Fibroblast of skin of back (primary cell): ENCODE results near the gene SH3BGRL. TPM values are rescaled to one million over a fixed set of nuclear protein-coding genes. Genes with fewer than 3 reads are reported as not detected.

Source experiments
- DNase-seq: peaks from one replicate; pipeline ENCODE4 v3.0.0-alpha.2; 2013
- polyA plus RNA-seq, 2 experiments: library from polyadenylated mRNA; unstranded; fragments of 120-200 nt; gene quantifications; one replicate each; pipeline ENCODE4 v1.2.1, GENCODE V29; 2013; ENCODE audit not compliant: insufficient read length in 2 of 2

The SH3BGRL gene
- 117 TPM for polyA plus RNA-seq (2013, experiment 1 of 2; ENCODE audit: insufficient read length)
- 200 TPM for polyA plus RNA-seq (2013, experiment 2 of 2; ENCODE audit: insufficient read length)

DNA sequence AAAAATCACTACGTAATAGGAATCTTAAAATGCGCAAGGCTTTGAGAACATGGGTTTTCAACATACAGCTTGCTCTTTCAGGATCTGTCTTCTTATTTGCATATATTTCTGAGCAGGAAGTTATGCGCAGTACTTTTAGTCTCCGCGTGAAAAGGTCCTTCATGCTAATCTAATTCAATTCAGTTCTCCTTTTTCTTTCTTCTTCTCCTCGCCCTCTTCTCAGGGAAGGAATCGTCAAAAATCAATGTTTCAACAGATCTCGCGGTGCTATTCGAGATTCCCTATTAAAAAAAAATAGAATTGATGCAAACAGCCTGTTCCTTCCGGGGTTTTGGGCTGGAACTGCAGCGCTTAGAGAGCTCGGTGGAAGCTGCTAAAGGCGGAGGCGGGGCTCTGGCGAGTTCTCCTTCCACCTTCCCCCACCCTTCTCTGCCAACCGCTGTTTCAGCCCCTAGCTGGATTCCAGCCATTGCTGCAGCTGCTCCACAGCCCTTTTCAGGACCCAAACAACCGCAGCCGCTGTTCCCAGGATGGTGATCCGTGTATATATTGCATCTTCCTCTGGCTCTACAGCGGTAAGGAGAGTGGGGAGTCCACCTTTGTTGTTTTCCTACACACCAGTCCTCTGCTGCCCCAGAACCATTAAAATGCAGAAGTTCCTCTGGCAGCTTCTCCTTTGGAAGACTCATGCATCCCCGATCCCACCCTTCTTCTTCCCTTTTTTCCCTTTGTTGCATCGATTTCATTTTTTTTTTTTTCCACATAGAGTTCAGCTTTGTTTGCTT, at the start of gene SH3BGRL, which contains the start of gene HMGN5:
Gene SH3BGRL (plus strand): TSS at position 432 of the 785 bp plus-strand sequence. CDS start 99 bp downstream, at position 531.
Gene HMGN5 (minus strand): TSS at position 243 of the 785 bp plus-strand sequence. CDS start 80,364 bp downstream, outside the sequence.
- DNase-seq = peak; percentile 89

DNA sequence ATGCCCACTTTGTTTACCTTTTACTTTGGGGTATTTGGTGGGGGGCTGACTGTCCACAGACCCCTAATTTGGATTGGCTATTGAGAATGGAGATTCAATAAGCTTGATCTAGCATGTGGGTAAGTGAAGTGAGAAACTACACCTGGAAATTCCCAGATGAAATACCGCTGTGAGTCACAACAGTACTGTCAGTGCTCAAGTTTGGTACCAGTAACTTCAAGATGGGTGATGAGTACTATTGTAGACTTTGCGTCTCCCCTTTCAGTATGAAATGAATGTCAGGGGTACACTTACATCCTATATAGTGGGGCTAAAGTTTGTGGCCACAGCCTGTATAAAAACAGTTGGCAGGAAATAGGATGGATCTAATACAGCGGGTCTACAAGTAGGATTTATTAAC, 33.5 kb upstream of the SH3BGRL start:
- DNase-seq = no peak

DNA sequence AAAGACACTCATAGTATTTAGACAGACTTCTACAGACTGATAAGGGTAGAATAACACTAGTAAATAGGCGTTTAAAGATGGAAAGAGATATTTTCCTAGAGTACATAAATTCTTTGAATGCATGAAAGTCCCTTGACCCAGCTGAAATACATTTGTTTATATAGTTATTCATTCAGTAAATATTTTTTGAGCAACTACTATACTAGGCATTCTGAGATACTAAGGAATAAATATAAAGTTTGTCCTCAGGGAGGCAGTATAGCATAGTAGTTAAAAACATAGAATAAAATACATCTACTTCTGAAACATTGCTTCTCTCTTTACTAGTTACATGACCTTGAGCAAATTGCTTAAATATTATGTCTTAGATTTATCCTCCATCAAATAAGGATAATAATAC, 27.6 kb upstream of the SH3BGRL start:
- DNase-seq = peak; percentile 43

DNA sequence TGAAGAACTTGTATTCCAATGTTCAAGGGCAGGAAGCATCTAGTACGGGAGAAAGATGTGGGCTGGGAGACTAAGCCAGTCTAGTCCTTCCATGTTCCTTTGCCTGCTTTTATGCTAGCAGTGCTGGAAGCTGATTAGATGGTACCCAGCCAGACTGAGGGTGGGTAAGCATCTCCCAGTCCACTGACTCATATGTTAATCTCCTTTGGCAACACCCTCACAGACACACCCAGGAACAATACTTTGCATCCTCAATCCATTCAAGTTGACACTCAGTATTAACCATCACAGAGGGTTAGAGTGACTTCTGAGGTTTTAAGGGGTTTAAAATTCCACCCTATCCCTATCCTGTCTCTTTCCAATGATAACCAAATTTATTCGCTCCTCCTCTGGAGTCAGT, 6.6 kb upstream of the SH3BGRL start:
- DNase-seq = no peak

DNA sequence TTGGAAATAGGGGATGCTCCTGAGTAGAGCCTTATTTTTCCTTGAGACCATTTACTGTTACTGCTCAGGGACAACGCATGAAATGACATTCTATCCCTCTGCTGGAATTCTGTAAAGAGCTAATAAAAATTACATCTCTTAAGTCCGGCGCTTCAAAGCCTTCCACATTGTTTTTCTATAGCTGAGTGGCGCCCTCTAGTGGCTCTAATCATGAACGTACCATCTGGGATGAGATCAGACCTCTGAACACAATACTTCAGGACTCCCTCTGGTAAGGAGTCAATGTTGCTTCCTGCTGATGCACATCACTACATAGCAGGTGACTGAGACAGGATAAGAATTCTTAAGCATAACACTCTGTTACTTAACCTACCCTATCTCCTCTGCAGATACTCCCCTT, 6.2 kb upstream of the SH3BGRL start:
- peak; percentile 45 for DNase-seq

DNA sequence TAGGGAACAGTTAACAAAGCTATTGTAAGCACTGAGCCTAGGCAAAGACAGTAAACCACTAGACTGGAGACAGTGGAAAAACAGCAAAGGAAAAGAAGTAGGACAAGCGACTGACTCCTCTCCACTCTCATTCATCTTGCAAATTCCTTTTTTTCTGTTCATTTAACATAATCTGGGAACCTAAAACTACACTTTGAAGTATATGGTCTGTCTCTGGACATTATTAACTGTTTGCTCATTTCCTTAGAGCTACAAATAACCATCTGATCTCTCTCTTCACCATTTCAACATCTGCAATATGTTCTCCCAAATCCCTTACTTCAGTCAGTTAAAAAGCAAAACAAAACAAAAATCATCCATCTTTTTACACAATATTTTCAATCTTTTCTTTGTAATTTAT, 831 bp upstream of the SH3BGRL start:
- DNase-seq = peak; percentile 4

DNA sequence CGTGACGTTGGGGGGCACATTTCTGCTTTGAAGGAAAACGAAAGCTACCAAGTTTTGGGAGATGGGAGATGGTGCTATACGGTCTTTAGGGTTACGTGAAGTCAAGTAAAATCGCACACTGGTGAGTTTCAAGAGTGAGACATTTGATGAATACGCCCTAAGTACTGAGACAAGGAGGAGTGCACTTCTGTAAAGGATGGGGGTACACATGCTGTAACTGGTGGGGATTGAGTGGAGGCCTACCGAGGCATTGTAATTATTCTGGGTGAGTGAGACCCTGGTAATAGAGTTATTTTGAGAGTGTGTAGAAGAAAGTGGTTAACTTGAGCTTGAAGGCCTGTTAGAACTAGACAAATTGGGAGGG, 536 bp downstream of the SH3BGRL start:
- peak; percentile 5 for DNase-seq

DNA sequence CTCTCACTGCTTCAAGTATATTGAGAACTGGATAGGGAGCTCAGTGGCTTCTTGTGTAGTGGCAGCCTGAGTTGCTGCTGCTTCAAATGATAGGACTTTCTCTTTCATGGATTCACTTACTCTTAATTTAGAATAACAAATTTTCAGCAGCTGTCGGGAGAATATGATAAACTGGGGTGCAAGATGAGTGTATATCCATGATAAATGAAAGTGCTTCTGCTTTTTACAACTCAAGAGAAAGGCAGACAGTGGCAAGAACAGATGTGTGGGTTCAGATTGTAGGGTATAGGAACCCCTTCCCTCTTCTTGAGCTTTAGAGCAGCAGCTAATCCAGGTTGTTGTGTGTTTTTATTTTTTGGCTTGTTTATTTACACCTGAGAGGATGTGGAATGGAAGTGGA, 1.0 kb downstream of the SH3BGRL start:
- no peak for DNase-seq

DNA sequence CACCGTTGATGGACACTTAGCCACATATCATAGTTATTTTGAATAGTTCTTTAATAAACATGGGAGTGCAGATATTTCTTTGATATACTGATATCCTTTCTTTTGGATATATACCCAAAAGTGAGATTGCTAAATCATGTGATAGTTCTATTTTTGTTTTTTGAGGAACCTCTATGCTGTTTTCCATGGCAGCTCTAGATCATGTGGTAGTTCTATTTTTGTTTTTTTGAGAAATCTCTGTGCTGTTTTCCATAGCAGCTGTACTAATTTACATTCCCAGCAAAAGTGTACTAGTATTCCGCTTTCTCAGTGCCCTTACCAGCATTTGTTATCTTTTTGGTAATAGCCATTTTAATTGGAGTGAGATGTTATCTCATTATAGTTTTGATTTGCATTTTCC, 3.6 kb downstream of the SH3BGRL start:
- no peak for DNase-seq

DNA sequence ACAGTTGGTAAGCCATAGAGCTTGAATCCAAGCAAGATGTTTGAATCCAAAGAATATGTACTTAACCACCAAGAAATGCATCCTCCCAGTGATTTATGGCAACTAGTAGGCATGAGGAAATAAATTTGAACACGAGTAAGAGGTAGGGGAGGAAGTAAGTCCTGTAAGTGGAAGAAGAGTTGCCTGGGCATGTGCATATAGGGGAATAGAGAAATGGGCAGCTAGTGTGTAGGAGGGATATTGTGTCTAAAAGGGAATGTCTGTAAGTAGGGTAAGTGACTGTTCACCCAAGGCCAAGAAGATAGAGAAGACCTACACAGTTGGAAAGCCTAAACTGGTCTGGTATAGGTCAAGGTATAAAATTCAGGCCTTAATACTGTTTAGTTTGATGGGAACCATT, 4.6 kb downstream of the SH3BGRL start:
- DNase-seq = no peak

DNA sequence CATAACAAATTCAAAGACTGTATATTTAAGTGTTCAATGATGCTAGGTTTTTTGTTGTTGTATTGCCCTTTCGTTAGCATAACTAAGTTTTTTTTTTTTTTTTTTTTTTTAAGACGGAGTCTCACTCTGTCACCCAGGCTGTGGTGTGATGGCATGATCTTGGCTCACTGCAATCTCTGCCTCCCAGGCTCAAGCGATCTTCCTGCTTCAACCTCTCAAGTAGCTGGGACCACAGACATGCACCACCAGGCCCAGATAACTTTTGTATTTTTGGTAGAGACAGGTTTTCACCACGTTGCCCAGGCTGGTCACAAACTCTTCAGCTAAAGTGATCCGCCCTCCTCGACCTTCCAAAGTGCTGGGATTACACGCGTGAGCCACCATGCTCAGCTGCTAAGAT, 7.0 kb downstream of the SH3BGRL start:
- DNase-seq = no peak

DNA sequence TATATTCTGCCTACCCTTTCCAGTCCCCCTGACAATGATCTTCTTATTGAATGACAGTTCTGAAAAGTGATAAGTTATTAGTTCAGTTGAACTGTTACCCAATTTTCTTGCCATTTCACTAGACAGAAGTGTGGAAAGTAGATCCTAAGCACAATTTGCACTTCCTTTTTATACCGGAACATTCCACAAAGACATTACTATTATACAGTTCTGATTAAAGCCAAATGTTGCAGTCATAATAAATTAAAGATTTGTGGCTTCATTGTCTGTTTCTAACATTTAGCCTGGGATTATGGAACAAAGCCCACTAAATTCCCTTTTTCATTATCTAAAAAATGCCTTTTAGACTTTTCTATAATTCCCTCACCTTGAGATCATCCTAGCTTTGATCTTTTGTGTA, 13.8 kb downstream of the SH3BGRL start:
- DNase-seq = no peak

DNA sequence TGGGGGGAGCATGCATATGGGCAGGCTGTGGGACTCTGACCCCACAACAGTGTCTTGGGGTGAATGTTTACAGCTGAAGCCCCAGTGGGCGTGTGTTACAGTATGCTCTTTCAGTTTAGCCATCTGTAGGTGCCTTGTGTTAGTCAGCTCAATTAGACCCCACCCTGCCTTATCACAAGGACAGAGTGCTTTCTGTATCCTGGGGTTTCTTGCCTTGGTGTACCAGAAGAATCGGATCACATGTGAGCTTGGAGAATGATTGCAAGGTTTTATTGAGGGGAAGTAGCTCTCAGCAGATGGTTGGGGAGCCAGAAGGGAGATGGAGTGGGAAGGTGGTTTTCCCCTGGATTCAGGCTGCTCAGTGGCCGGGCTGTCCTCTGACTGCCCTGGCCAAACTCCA, 27.3 kb downstream of the SH3BGRL start:
- DNase-seq = no peak

DNA sequence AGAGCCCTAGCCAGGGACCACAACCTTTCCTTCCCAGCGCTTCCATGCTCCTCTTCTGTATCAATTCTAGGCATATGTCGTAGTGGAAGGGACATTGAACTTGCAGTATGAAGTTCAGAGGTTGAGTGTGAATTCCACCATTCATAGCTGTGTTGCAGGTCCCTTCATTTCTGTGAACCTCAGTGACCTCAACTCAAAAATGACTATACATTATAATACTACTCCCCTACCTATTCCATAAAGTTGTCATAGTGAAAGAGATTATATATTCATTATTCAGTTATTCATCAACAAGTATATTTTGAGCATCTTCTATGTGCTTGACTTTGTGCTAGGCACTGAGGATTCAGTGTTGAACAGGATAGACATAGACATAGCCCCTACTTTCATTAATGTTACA, 28.0 kb downstream of the SH3BGRL start:
- DNase-seq = no peak

DNA sequence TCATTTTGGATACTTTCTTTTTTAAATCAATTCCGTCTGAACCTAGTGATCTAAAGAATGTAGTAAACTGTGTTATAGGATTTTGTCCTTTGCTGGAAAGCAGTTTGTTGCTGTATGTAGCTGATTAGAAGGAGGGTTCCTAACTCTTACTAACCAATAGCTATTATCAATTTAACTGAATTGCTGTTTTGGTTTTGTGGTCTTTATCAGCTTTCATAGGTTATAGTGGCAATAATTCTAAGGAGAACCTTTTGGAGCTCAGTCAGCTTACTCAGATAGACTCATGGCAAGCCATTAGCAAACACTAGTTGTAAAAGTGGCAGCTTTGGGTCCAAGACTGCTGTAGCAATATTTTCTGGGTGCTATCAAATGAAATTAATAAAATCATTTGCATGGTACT, 29.6 kb downstream of the SH3BGRL start:
- DNase-seq = no peak

DNA sequence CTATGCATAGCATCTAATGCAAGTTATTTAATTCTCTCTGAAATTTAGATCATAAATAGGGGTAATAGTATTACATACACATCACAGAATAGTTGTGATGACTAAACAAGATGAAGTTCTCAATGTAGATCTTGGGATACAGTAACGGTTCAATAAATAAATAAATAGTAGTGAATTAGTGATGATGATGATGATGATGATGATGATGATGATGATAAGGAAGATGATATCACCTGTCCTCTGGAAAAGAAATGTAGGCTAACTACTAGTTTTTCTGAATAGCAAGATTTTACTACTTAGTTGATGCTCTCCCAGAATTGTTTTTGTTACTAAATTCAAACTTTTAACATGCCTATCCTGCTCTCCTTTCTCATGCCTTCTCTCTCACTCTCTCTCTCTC, 30.3 kb downstream of the SH3BGRL start:
- no peak for DNase-seq

DNA sequence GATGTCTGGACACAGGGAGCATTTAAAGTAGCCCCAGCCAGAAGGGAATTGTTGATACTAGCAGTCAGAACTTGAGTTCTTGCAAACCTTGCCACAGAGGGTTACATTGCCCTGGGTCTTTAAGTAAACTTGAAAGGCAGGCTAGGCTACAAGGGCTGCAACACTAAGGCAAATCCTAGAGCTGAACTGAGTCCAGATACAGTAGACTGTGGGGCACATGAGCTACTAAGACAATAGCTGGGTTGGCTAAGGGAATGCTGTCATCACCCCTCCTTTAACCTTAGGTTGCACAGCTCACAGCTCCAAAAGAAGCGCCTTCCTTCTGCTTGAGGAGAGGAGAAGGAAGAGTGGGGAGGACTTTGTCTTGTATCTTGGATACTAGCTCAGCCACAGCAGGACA, 35.6 kb downstream of the SH3BGRL start:
- DNase-seq = no peak

DNA sequence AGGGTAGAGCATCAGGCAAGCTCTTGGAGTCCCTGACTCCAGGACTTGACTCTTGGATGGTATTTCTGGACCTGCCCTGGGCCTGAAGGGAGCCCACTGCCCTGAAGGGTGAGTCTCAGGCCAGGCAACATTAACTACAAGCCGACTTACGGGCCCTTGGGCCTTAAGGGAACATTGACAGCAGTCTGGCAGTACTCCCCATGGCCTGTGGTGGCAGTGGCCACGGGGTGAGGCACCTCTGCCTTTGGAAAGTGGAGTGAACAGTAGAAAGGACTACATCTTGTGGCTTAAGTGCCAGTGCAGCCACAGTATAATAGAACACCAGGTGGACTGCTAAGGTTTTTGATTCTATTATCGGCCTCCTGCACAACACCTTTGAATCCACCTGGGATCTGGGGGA, 36.3 kb downstream of the SH3BGRL start:
- DNase-seq = no peak

DNA sequence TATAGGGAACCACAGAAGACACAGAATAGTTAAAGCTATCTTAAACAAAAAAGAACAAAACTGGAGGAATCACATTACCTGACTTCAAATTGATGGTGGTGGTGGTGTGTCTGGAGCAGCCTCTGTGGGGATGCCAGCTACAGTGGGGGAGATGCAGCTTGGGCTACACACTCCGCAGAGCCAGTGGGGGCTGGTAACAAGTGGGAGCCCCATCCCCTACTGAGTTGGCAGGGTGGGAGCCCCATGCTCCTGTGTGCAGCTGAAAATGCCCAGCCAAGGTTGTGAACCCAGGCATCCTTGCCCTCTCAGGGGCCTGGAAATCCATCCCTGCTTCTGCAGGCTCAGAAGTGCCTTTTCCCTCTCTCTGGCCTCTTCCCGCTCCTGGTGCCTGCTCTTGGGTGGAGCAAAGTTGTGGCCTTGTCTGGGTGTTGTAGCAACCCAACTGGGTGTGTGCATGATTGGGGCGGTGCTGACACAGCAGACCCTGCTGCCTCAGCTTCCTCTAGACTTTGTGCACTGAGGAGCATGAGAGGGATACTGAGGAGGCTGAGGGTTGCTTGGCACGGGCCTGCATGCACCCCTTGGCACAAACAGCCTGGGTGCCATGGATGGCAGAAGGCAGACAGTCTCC, 38.9 kb downstream of the SH3BGRL start:
- no peak for DNase-seq

DNA sequence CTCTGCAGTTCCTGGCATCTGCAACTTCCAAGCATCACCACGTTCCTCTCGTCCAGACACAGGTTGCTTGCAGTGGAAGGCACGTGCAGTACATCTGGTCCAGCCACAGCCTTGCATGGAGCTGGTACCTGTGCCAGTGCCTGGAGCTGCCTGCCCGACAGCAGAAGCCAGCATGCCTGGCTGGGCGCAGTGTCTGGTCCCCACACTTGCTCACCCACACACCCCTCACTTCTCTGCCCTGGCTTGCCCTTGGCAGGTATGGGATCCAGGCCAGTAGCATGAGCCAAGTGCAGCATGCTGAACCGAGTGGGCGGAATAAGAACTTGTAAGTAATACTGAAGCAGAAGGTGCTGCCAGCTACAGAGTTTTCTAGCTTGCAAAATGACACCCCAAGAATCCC, 39.9 kb downstream of the SH3BGRL start:
- no peak for DNase-seq

DNA sequence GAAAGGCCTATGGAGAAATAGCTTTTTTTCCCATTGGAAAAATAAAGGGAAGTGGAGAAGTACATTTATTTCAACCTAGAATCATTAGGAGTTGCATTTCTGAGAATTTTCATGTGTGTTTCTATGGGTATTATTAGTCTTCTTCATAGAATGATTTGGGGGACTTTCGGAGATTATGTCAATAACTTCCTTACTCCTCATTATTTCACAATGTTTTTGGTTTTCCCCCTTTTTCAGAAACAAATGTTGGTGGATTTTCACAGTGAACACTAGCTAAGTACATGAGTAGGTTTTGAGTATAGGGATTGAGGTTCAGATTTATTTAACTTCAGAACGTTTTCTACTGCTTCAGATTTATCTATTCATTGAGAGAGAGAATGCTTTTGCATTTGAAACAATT, 54.0 kb downstream of the SH3BGRL start:
- no peak for DNase-seq

DNA sequence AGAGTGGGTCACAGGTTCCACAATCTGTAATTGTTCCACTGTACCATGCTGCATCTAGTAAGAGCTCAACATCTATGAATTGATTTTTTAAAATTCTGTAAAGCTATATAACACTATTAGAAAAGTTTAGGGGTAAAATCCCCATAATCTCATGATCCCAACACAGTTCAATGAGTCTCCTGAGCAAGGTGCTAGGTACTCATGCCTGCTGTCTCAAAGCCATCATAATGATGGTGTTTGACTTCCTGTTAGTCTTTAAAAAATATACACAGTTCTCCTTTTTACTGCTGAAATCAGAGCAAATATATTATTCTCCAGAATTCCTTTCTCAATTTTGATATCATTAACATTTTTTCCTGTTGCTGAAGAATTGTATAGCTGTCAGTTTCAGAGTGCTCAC, 55.9 kb downstream of the SH3BGRL start:
- no peak for DNase-seq

DNA sequence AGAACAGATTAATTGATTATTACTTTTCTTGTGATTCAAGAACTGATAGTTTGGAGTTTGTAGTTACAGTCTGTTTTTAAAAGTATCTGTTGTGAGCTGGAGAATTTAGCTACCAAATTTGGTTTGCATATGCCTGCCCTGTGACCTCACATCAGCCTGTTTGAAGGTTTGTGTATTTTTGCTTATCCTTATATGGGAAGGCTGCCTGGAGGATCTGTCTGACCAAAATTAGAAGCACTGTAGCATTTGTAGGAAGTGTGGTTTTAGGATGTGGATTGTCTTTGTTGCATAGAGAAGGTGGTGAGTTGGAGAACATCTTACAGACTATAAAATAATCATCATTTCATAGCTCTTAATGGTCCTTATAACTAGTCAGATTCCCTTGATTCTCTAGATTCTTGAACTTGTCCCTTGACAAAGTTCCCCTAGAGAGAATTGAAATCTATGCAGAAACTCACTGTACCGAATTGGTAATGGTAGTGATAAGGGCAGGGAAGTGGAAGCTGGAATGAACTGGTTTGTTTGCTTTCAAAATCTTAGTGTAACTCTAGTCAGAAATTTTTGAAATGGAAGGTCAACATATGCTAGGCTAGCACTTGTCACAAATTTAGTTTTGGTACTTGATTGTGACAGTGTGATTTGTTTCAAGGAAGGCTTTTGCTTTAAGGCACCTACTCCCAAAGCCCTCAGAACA, 57.3 kb downstream of the SH3BGRL start:
- peak; percentile 77 for DNase-seq
